Karpas-422 (cell line): Measurements from ENCODE around the gene AP3D1. TPM values are rescaled to one million over a fixed set of nuclear protein-coding genes. Genes with fewer than 3 reads are reported as not detected.
A peak's percentile ranks its signal among the peaks of the same experiment; 100 is the strongest.

ENCODE experiments used
- DNase-seq: peaks from one replicate; pipeline ENCODE4 v3.0.0-alpha.2; 2015
- H2AFZ ChIP-seq: fragments of 200-600 bp; sonication (generic); 2 replicates; pipeline ENCODE4 v1.6.1; 2014; ENCODE audit warnings: antibody characterized with exemption, low read length, mixed read lengths
- H3K27ac ChIP-seq: fragments of 200-600 bp; sonication (generic); 2 replicates; pipeline ENCODE4 v1.5.1; 2014; ENCODE audit warnings: mild to moderate bottlenecking, low read length, moderate library complexity
- H3K27me3 ChIP-seq: fragments of 200-600 bp; sonication (generic); 2 replicates; pipeline ENCODE4 v1.6.1; 2014; ENCODE audit warnings: low read length, mixed read lengths
- H3K36me3 ChIP-seq: fragments of 200-600 bp; sonication (generic); 2 replicates; pipeline ENCODE4 v1.6.1; 2014; ENCODE audit warnings: low read length, mixed read lengths; ENCODE audit not compliant: insufficient read depth
- H3K4me1 ChIP-seq: fragments of 200-600 bp; sonication (generic); 2 replicates; pipeline ENCODE4 v1.6.1; 2014; ENCODE audit warnings: mild to moderate bottlenecking, low read length, mixed read lengths
- H3K4me2 ChIP-seq: fragments of 200-600 bp; sonication (generic); 2 replicates; pipeline ENCODE4 v1.6.1; 2014; ENCODE audit warnings: low read length, low read depth, mild to moderate bottlenecking; ENCODE audit not compliant: poor library complexity, severe bottlenecking
- H3K4me3 ChIP-seq: fragments of 200-600 bp; sonication (generic); 2 replicates; pipeline ENCODE4 v1.5.1; 2014; ENCODE audit warnings: mild to moderate bottlenecking, antibody characterized with exemption, low read length, mixed read lengths
- H3K79me2 ChIP-seq: fragments of 200-600 bp; sonication (generic); 2 replicates; pipeline ENCODE4 v1.6.1; 2014; ENCODE audit warnings: mild to moderate bottlenecking, low read length, mixed read lengths
- H3K9ac ChIP-seq: fragments of 200-600 bp; sonication (generic); 2 replicates; pipeline ENCODE4 v1.6.0; 2014; ENCODE audit warnings: low read length
- H3K9me2 ChIP-seq: fragments of 200-600 bp; sonication (generic), shearing (Covaris generic); replicated peaks from 2 replicates; pipeline ENCODE4 v1.6.0; 2014; ENCODE audit warnings: mild to moderate bottlenecking, low read length, moderate library complexity; ENCODE audit not compliant: insufficient read depth
- H3K9me3 ChIP-seq: fragments of 300-700, 200-600 bp; sonication (generic); 2 replicates; pipeline ENCODE4 v1.6.1; 2014; ENCODE audit warnings: low read length, mixed read lengths
- H4K20me1 ChIP-seq: fragments of 200-600 bp; sonication (generic); 2 replicates; pipeline ENCODE4 v1.6.1; 2014; ENCODE audit warnings: mild to moderate bottlenecking, antibody characterized with exemption, low read length, low read depth; ENCODE audit not compliant: insufficient read depth
- total RNA-seq: library from RNA; depleted of rRNA; stranded (reverse); fragments of >200 nt; shearing (Covaris generic); gene quantifications from 2 replicates; pipeline ENCODE4 v1.2.3, GENCODE V29; 2014; ENCODE audit warnings: low replicate concordance

Gene AP3D1
- total RNA-seq, 1 experiment from 2014 or later = 82.3 TPM

GRCh38 chr19:2168619-2169424 lies 17.5 kb upstream of the AP3D1 start:
- peak overlapping the region; percentile 91 for H3K4me2 ChIP-seq
- no peak for DNase-seq
- H3K27me3 ChIP-seq = no peaks in the 10 kb centered on the region
- H3K36me3 ChIP-seq = no peaks in the 10 kb centered on the region
- H3K9me3 ChIP-seq = no peaks in the 10 kb centered on the region
- peaks cover 69% of the 10 kb centered on the region for H4K20me1 ChIP-seq
- peaks cover 67% of the 10 kb centered on the region for H3K4me1 ChIP-seq
- H2AFZ ChIP-seq = no peak overlapping the region
- H3K27ac ChIP-seq = peak overlapping the region; percentile 81
- H3K9ac ChIP-seq = peak overlapping the region; percentile 63
- peak overlapping the region; percentile 64 for H3K4me3 ChIP-seq
- H3K9me2 ChIP-seq = no peaks in the 10 kb centered on the region
- H3K79me2 ChIP-seq = peaks cover 93% of the 10 kb centered on the region

- peaks cover 65% of the 10 kb centered on the region for H4K20me1 ChIP-seq
- peak overlapping the region; percentile 63 for H3K9ac ChIP-seq
- H2AFZ ChIP-seq = no peak overlapping the region
- no peaks in the 10 kb centered on the region for H3K27me3 ChIP-seq
- peak; percentile 87 for DNase-seq
- H3K36me3 ChIP-seq = no peaks in the 10 kb centered on the region
- peaks cover 71% of the 10 kb centered on the region for H3K4me1 ChIP-seq
- peak overlapping the region; percentile 81 for H3K27ac ChIP-seq
- H3K9me3 ChIP-seq = no peaks in the 10 kb centered on the region
- H3K4me3 ChIP-seq = peak overlapping the region; percentile 64
- no peaks in the 10 kb centered on the region for H3K9me2 ChIP-seq
- peak overlapping the region; percentile 91 for H3K4me2 ChIP-seq
- H3K79me2 ChIP-seq = peaks cover 85% of the 10 kb centered on the region
These were observed 16.7 kb upstream of the AP3D1 start for GRCh38 chr19:2167896-2168618.

- peaks cover 71% of the 10 kb centered on the region for H3K4me1 ChIP-seq
- peaks cover 75% of the 10 kb centered on the region for H3K79me2 ChIP-seq
- no peak overlapping the region for H2AFZ ChIP-seq
- H3K9ac ChIP-seq = peak overlapping the region; percentile 63
- peak overlapping the region; percentile 64; the same call in 1 of the 2 replicates for H3K4me3 ChIP-seq
- H3K27ac ChIP-seq = peak overlapping the region; percentile 81
- H3K36me3 ChIP-seq = no peaks in the 10 kb centered on the region
- no peaks in the 10 kb centered on the region for H3K9me3 ChIP-seq
- H3K4me2 ChIP-seq = peak overlapping the region; percentile 91
- DNase-seq = peak; percentile 53
- H3K9me2 ChIP-seq = no peaks in the 10 kb centered on the region
- peaks cover 64% of the 10 kb centered on the region for H4K20me1 ChIP-seq
- no peaks in the 10 kb centered on the region for H3K27me3 ChIP-seq
These were observed 15.7 kb upstream of the AP3D1 start for GRCh38 chr19:2166741-2167738.

GRCh38 chr19:2164020-2164998 lies 12.9 kb upstream of the AP3D1 start:
- Histone ChIP-seq H3K27me3 (no peaks in the 10 kb centered on the region), H2AFZ (no peak overlapping the region), H3K36me3 (no peaks in the 10 kb centered on the region), H3K9me3 (no peaks in the 10 kb centered on the region), H3K9me2 (no peaks in the 10 kb centered on the region), H3K4me1 (peaks cover 45% of the 10 kb centered on the region), H3K27ac (peak overlapping the region; percentile 56), H3K79me2 (peaks cover 48% of the 10 kb centered on the region), H3K9ac (peak overlapping the region; percentile 99), H4K20me1 (peaks cover 37% of the 10 kb centered on the region), H3K4me3 (peak overlapping the region; percentile 80), H3K4me2 (peak overlapping the region; percentile 91)
- peak; percentile 74 for DNase-seq

GRCh38 chr19:2160379-2160778 lies 9.0 kb upstream of the AP3D1 start:
- peaks cover 2% of the 10 kb centered on the region; the same call in 1 of the 2 replicates for H4K20me1 ChIP-seq
- H3K79me2 ChIP-seq = peaks cover 9% of the 10 kb centered on the region

GRCh38 chr19:2157452-2157851 lies 6.1 kb upstream of the AP3D1 start:
- Histone ChIP-seq H3K27me3 (no peaks in the 10 kb centered on the region), H3K9ac (no peak overlapping the region), H3K36me3 (no peaks in the 10 kb centered on the region)

More at GRCh38 chr19:2160379-2160778, 9.0 kb upstream of the AP3D1 start:
- no peaks in the 10 kb centered on the region for H3K36me3 ChIP-seq
- H3K4me3 ChIP-seq = no peak overlapping the region
- H3K27me3 ChIP-seq = no peaks in the 10 kb centered on the region
- no peaks in the 10 kb centered on the region for H3K9me3 ChIP-seq
- H3K9ac ChIP-seq = no peak overlapping the region
- H3K4me1 ChIP-seq = peaks cover 6% of the 10 kb centered on the region
- no peaks in the 10 kb centered on the region for H3K9me2 ChIP-seq
- no peak overlapping the region for H3K27ac ChIP-seq
- no peak overlapping the region for H2AFZ ChIP-seq
- no peak overlapping the region for H3K4me2 ChIP-seq
- no peak for DNase-seq

GRCh38 chr19:2154587-2155075 lies 3.3 kb upstream of the AP3D1 start:
- Histone ChIP-seq H3K9ac (no peak overlapping the region), H3K27me3 (no peaks in the 10 kb centered on the region), H3K27ac (no peak overlapping the region), H3K36me3 (no peaks in the 10 kb centered on the region), H3K9me2 (no peaks in the 10 kb centered on the region), H2AFZ (no peak overlapping the region), H3K4me3 (no peak overlapping the region), H3K4me1 (peaks cover 12% of the 10 kb centered on the region), H4K20me1 (peaks cover 7% of the 10 kb centered on the region), H3K9me3 (no peaks in the 10 kb centered on the region), H3K79me2 (peaks cover 16% of the 10 kb centered on the region), H3K4me2 (no peak overlapping the region)
- no peak for DNase-seq

More at GRCh38 chr19:2157452-2157851, 6.1 kb upstream of the AP3D1 start:
- Histone ChIP-seq H3K9me2 (no peaks in the 10 kb centered on the region), H3K4me2 (no peak overlapping the region), H3K27ac (no peak overlapping the region), H3K79me2 (no peaks in the 10 kb centered on the region), H3K4me3 (no peak overlapping the region), H3K9me3 (no peaks in the 10 kb centered on the region), H3K4me1 (no peaks in the 10 kb centered on the region), H2AFZ (no peak overlapping the region), H4K20me1 (no peaks in the 10 kb centered on the region)
- DNase-seq = no peak
